Ishikawa (cell line): Measurements from ENCODE around the gene KASH5.

ENCODE experiments used
- CREB1 ChIP-seq: IDR thresholded peaks from 2 replicates; pipeline ENCODE4 v1.6.1; 2012; ENCODE audit warnings: low read depth
- EGR1 ChIP-seq: IDR thresholded peaks from 2 replicates; pipeline ENCODE4 v1.6.1; 2012
- TAF1 ChIP-seq: IDR thresholded peaks from 2 replicates; pipeline ENCODE4 v1.6.1; 2012; ENCODE audit warnings: low read depth, mild to moderate bottlenecking
- YY1 ChIP-seq: IDR thresholded peaks from 2 replicates; pipeline ENCODE4 v1.6.1; 2012; ENCODE audit warnings: low read depth
- ZBTB7A ChIP-seq: IDR thresholded peaks from 2 replicates; pipeline ENCODE4 v1.6.1; 2012; ENCODE audit warnings: low read depth
- TF ChIP-seq, protein P1 (sequence below): IDR thresholded peaks from 2 replicates; pipeline ENCODE4 v1.6.1; 2012; ENCODE audit warnings: low read depth, mild to moderate bottlenecking

DNA sequence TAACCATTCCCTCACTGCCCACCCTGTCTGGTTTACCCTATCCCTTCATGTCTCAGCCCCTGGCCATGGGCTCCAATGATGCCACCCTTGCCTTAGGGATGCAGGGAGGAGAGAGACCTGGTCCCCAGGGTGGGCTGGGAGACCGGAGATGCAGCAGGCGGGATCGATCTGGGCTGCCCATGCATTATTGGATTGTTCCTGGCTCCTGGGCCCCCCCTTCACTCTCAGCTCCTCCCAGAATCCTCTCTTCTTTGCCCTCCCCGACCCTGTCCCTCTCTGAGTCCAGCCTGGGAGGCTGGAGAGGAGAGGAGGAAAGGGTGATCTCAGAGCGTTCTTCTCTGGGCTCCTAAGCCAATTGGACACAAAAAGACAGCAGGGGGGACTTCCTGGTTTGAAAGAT is 5.8 kb downstream of the KASH5 start:
- no peak for TF ChIP-seq YY1
- no peak for TF ChIP-seq CREB1
- no peak for TF ChIP-seq ZBTB7A
- TF ChIP-seq TAF1, result no peak
- TF ChIP-seq, protein P1, sequence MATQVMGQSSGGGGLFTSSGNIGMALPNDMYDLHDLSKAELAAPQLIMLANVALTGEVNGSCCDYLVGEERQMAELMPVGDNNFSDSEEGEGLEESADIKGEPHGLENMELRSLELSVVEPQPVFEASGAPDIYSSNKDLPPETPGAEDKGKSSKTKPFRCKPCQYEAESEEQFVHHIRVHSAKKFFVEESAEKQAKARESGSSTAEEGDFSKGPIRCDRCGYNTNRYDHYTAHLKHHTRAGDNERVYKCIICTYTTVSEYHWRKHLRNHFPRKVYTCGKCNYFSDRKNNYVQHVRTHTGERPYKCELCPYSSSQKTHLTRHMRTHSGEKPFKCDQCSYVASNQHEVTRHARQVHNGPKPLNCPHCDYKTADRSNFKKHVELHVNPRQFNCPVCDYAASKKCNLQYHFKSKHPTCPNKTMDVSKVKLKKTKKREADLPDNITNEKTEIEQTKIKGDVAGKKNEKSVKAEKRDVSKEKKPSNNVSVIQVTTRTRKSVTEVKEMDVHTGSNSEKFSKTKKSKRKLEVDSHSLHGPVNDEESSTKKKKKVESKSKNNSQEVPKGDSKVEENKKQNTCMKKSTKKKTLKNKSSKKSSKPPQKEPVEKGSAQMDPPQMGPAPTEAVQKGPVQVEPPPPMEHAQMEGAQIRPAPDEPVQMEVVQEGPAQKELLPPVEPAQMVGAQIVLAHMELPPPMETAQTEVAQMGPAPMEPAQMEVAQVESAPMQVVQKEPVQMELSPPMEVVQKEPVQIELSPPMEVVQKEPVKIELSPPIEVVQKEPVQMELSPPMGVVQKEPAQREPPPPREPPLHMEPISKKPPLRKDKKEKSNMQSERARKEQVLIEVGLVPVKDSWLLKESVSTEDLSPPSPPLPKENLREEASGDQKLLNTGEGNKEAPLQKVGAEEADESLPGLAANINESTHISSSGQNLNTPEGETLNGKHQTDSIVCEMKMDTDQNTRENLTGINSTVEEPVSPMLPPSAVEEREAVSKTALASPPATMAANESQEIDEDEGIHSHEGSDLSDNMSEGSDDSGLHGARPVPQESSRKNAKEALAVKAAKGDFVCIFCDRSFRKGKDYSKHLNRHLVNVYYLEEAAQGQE, result no peak
- TF ChIP-seq EGR1, result no peak
